Lower leg skin (tissue), 4 donors: ENCODE data around the gene ATP13A5. TPM values are rescaled to one million over a fixed set of nuclear protein-coding genes. Genes with fewer than 3 reads are reported as not detected.

Experiments
- DNase-seq, 2 donors: peaks; one replicate each; pipeline ENCODE4 v3.0.0-alpha.2; 2019; ENCODE audit warnings: low spot score in 2 of 2
- H3K4me3 ChIP-seq: fragments of 200-600 bp; sonication (generic); 2 replicates; pipeline ENCODE4 v1.5.1; 2017; ENCODE audit warnings: mild to moderate bottlenecking, low read depth; ENCODE audit not compliant: poor library complexity, severe bottlenecking
- POLR2A ChIP-seq, 2 donors: fragments of 450-650 bp; IDR thresholded peaks; one replicate each; pipeline ENCODE4 v1.6.1; 2016 to 2017; ENCODE audit warnings: antibody characterized with exemption in 2 of 2, mild to moderate bottlenecking in 1 of 2, moderate library complexity in 1 of 2
- WGBS, 2 donors: methylation state at CpG; one replicate each; pipeline ENCODE4 v1.1.5; 2018; 5-methylcytosine and 5-hydroxymethylcytosine counted together
- intact Hi-C: fragments of 100-400 bp; cut with DNase I; formaldehyde crosslinking; loops from one replicate; pipeline ENCODE4 v1.15.0; 2023; ENCODE audit warnings: low total_unique reads
- total RNA-seq, 4 donors: library from RNA; depleted of rRNA; stranded (reverse); fragments of >200 nt; gene quantifications; one replicate each; pipeline ENCODE4 v1.1.0, GENCODE V29; 2016
- TF ChIP-seq, protein P1 (sequence below), 3 donors: fragments of 450-650 bp; IDR thresholded peaks; one replicate each; pipeline ENCODE4 v1.5.1; 2016; ENCODE audit warnings: antibody characterized with exemption in 3 of 3, mild to moderate bottlenecking in 3 of 3, moderate library complexity in 2 of 3

The ATP13A5 gene
- total RNA-seq, 4 donors from 2014 or later, result 4.4 to 9.7 (median 5.2) TPM

DNA sequence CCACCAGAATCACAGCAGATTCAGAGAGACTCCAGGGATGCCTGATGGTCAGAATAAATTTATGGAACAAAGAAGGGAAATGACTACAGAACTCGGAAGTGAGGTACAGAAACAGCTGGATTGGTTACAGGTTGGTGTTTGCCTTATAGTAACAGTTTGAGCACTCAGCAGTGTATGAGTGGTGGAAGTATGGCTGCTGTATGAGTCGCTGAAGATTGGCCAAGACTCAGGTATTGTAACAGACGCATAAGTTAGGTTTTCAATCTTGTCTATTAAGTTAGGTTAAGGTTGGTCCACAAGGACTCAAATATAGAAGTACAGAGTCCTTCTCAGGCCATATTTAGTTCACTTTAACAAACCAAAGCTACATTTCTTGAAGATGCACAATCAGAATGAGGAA is 33.1 kb downstream of the ATP13A5 start:
- 63 to 74% methylated on average over 3 of the region's 3 CpGs for WGBS, 2 donors
- intact Hi-C loops, result no loop called here
- no peak for TF ChIP-seq POLR2A (IDR thresholded peaks at IDR 0.05)
- TF ChIP-seq, protein P1, sequence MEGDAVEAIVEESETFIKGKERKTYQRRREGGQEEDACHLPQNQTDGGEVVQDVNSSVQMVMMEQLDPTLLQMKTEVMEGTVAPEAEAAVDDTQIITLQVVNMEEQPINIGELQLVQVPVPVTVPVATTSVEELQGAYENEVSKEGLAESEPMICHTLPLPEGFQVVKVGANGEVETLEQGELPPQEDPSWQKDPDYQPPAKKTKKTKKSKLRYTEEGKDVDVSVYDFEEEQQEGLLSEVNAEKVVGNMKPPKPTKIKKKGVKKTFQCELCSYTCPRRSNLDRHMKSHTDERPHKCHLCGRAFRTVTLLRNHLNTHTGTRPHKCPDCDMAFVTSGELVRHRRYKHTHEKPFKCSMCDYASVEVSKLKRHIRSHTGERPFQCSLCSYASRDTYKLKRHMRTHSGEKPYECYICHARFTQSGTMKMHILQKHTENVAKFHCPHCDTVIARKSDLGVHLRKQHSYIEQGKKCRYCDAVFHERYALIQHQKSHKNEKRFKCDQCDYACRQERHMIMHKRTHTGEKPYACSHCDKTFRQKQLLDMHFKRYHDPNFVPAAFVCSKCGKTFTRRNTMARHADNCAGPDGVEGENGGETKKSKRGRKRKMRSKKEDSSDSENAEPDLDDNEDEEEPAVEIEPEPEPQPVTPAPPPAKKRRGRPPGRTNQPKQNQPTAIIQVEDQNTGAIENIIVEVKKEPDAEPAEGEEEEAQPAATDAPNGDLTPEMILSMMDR (IDR thresholded peaks at IDR 0.05), result no peak
- H3K4me3 ChIP-seq, result no peak overlapping the region
- DNase-seq, result no peak

DNA sequence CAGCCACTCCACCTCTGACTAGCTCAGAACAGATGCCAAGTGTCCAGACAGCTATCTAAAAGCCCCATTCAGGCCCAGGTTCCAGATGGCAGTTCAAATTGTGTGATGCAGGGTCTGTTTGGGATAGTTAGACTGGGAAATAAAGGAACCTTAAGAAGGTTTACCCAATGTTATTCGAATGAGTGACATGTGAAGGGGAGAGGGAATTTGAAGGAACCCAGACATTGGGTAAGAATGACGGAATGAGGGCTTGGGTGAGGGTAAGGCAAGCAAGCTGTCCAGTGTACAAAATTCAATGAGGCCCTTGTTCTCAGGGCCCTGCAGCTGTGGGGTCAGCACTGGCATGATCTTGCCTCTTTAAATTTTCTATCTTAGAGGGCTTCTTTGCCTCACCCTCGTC is 34.1 kb downstream of the ATP13A5 start:
- DNase-seq, result no peak
- WGBS, 2 donors, result 52 to 55% methylated on average over 3 of the region's 3 CpGs
- TF ChIP-seq, protein P1 (IDR thresholded peaks at IDR 0.05), result no peak
- TF ChIP-seq POLR2A (IDR thresholded peaks at IDR 0.05), result no peak

DNA sequence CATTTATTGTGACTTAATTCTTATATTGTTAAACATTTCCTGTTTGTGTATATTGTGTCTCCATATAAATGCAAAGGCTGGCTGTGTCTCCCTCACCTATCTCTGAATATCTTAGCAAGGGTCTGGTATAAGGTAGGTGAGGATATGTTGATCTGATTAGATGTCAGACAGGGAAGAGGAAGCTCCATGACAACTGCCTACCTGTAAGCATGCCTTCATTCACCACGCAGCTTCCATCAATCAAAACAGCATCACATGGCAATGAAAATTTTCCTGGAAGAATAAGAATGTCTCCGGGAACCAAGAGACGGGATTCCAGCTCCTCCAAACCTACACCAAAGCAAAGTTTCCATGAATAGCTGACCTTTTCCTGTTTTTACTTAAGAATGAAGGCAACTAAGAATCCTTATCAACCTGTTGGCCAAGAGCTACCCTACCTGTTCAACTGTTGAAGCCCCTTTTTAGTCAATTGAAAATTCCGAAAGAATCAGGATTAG is 34.8 kb downstream of the ATP13A5 start:
- DNase-seq, result no peak
- no peak overlapping the region for H3K4me3 ChIP-seq
- intact Hi-C loops, result no loop called here
- 86 to 90% methylated on average over 4 of the region's 4 CpGs for WGBS, 2 donors
- no peak for TF ChIP-seq POLR2A (IDR thresholded peaks at IDR 0.05)
- TF ChIP-seq, protein P1 (IDR thresholded peaks at IDR 0.05), result no peak

More for the DNA sequence above, 34.1 kb downstream of the ATP13A5 start:
- no peak overlapping the region for H3K4me3 ChIP-seq
- intact Hi-C loops, result no loop called here

DNA sequence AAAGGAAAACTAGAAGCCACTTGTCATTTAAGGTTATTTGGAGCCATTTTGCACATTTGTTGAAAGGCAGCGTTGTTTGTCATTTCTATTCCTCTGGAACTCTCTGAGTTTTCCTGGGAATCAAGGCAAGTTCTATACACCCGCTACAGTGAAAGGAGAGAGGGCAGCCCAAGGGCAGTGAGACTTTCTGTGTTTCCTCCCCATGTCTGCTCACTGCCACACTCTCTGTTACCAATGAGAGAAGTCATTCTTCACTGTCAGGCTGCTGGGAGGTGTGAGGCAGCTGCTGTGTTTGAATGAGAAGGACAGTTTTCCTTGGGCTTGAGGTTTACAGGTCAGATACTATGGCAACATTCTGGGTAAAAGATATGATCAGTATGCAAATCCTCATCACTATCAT is 36.0 kb downstream of the ATP13A5 start:
- intact Hi-C loops, result no loop called here
- 70 to 71% methylated on average over 2 of the region's 2 CpGs for WGBS, 2 donors
- H3K4me3 ChIP-seq, result no peak overlapping the region
- no peak for DNase-seq
- no peak for TF ChIP-seq POLR2A (IDR thresholded peaks at IDR 0.05)
- TF ChIP-seq, protein P1 (IDR thresholded peaks at IDR 0.05), result no peak

DNA sequence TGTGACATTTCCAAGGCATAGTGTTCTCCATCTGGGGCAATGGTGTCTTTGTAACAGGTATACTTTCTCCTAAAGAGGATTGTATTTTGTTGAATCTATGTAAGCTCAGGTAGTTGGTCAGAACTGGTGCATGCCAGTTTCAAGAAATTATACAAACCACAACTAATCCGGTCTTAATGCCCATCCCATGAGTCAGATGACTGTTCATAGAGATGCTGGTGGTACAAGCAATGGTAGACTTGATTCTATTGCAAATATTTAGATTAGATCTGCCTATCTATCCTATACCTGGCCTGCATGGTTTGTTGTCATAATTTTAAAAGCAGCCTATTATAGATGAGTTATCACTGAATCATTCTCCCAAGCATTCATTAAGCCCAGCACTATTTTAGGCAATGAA is 43.5 kb downstream of the ATP13A5 start:
- intact Hi-C loops, result no loop called here
- TF ChIP-seq POLR2A (IDR thresholded peaks at IDR 0.05), result no peak
- TF ChIP-seq, protein P1 (IDR thresholded peaks at IDR 0.05), result no peak
- no peak for DNase-seq
- 57 to 68% methylated on average over 1 of the region's 1 CpG for WGBS, 2 donors
- no peak overlapping the region for H3K4me3 ChIP-seq

DNA sequence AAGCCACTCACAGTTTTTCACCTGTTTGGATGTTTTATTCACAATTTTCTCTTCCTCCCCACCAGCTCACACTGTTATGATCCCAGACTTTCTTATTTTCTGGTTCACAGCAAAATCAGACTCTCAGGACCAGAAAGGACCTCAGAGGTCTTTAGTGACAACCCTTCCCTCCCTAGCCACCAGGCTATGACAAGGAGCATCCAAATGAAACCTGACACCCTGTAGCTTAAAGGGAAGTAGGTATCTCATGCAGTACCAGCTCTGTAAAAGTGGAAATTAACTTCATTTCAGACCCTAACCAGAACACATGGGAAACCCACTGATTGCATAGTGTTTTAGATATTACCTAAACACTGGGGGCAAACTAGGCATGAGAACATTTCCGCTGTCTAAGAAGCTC is 45.3 kb downstream of the ATP13A5 start:
- intact Hi-C loops, result no loop called here
- 93 to 100% methylated on average over 1 of the region's 1 CpG for WGBS, 2 donors
- TF ChIP-seq POLR2A (IDR thresholded peaks at IDR 0.05), result no peak
- TF ChIP-seq, protein P1 (IDR thresholded peaks at IDR 0.05), result no peak
- DNase-seq, result no peak
- H3K4me3 ChIP-seq, result no peak overlapping the region
